SU-DHL-6 (cell line): ENCODE data around the gene ST3GAL4.
"Not testable (repeated sequence)": the region's sequence is repeated elsewhere in the genome, so short reads cannot be mapped to it uniquely, and the experiment has no call there.

Experiments used
- EZH2phosphoT487 ChIP-seq: fragments of 200-600 bp; sonication (generic), shearing (Covaris generic); conservative IDR thresholded peaks from 2 replicates; pipeline ENCODE4 v1.6.1; 2018; ENCODE audit warnings: mild to moderate bottlenecking, antibody characterized with exemption, low read length, moderate library complexity, mixed read lengths
- TF ChIP-seq, protein P1 (sequence below): fragments of 200-600 bp; sonication (generic); IDR thresholded peaks from one replicate; pipeline ENCODE4 v1.5.1; 2017; ENCODE audit warnings: antibody characterized with exemption, mild to moderate bottlenecking, low read length, moderate library complexity; ENCODE audit not compliant: insufficient read depth, poor library complexity, severe bottlenecking

DNA sequence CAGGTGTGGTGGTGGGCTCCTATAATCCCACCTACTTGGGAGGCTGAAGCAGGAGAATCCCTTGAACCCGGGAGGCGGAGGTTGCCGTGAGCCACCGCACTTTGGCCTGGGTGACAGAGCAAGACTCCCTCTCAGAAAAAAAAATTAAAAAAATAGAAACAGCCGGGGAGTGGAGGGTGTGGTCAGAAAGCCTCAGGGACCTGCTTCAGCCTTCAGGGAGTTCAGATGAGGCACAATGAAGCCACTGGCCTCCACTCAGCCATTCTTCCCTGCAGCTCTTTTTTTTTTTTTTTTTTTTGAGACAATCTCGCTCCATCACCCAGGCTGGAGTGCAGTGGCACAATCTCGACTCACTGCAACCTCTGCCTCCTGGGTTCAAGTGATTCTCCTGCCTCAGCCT, 8.5 kb upstream of the ST3GAL4 start:
- TF ChIP-seq, protein P1, sequence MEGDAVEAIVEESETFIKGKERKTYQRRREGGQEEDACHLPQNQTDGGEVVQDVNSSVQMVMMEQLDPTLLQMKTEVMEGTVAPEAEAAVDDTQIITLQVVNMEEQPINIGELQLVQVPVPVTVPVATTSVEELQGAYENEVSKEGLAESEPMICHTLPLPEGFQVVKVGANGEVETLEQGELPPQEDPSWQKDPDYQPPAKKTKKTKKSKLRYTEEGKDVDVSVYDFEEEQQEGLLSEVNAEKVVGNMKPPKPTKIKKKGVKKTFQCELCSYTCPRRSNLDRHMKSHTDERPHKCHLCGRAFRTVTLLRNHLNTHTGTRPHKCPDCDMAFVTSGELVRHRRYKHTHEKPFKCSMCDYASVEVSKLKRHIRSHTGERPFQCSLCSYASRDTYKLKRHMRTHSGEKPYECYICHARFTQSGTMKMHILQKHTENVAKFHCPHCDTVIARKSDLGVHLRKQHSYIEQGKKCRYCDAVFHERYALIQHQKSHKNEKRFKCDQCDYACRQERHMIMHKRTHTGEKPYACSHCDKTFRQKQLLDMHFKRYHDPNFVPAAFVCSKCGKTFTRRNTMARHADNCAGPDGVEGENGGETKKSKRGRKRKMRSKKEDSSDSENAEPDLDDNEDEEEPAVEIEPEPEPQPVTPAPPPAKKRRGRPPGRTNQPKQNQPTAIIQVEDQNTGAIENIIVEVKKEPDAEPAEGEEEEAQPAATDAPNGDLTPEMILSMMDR: not testable (repeated sequence)
- not testable (repeated sequence) for TF ChIP-seq EZH2phosphoT487
